ENCODE data around the gene ACSS1.

The ACSS1 gene

DNA sequence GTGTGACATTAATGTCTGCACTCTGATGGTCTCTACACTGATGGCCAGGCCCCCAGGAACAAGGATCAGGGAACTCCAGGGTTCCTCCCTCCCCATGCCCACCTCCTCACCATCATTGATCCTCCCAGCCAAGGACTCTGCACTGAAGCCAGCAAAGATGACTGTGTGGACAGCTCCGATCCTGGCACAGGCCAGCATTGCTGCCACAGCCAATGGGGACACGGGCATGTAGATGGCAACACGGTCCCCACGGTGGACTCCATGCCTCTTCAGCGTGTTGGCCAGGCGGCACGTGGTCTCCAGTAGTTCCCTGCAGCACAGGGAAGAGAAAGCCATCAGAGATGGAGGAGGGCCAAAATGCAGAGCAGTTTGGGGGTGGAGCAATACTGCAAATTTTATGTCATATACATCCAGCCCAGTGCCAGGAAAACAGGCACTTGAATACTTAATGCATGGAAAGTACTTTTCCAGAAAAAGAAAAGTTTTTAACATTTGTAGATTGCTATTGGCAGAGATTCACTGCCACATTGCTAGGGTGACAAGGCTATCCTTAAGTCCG, 27.2 kb downstream of the ACSS1 start:
- ATAC-seq: no peak

DNA sequence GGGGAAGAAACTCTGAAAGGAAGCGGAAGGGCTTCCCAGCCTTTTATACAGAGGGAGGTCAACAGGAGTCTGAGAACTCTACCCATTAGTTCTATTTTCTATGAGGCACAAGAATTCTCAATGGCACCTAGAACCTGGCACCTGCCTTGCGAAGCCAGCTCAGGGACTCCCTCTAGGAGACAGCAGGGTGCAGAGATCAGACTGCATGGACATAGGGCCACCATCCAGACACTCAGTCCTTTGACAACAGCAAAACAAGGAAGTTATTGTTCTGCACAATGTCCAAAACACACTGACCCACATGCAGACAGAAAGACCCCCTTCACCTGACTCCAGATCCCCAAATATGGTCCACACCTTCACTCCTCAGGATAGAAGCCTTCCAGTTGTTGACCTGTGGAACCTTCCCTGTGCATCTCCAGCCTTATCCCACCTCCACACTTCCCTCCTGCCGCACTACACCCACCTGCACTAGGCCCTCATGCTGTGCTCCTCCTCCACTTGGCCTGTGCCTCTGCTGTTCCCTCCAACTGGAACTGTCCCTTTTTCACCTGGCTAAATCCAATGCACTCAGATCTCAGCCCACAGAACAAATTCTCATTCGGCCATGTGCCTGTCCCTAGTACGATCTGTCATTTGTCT, 27.8 kb downstream of the ACSS1 start:
- no peak for ATAC-seq

DNA sequence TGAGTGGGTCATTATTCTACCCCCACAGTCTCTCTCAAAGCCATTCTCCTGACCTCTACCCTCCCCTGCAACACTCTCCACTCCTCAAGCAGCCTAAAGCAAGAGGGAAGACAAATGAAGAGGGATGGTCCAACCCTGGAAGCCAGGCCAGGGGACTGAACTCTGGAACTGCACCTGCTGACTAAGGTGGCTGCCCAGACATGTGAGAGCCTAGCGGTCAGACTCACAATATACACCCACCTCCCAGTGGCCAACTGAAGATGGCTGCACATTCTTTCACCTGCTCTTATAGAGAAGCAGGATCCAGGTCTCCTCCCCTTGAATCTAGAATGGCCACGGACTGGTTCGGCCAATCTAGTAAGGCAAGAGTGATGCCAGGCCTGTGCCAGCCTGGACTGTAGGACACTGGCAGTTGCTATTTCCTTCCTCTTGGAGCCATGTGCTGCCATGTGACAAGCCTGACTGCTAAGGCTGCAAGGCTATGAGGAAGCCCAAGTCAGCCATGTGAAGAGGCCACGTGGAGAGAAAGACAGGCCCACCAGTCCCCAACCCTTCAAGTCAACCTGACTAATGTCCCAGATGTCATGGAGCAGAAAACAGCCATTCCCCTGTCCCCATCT, 31.8 kb downstream of the ACSS1 start:
- no peak for ATAC-seq

DNA sequence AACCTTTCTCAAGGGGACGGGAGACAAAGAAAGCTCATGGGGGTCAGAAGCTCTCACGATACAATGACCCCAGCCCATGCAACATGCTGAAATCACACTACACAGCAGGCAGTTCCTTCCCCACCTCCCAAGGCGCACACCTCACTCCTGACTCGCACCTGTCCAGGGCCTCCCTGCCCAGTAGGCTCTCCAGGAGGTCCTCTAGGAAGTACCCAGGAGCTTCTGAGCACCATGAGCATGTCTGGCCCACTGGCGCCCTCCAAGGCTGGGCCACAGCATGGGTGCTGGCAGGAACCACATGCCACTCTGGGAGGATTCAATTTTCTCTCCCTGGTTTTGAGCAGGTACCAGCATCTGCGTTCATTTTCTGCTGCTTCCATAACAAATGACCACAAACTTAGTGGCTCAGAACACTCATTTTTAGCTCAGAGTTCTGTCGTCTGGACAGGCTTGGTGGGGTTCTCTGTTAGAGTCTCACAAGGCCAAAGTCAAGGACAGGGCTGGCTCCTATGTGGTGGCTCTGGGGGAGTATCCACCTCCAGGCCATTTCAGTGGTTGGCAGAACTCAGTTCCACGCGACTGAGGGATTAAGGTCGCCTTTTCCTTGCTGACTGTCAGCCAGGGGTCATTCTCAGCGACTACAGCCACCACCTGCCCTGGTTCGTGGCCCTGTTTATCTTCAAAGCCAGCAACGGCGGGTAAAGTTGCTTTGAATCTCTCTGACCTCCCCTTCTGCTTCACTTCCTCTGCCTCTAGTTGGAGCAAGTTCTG, 32.7 kb downstream of the ACSS1 start:
- ATAC-seq: no peak

DNA sequence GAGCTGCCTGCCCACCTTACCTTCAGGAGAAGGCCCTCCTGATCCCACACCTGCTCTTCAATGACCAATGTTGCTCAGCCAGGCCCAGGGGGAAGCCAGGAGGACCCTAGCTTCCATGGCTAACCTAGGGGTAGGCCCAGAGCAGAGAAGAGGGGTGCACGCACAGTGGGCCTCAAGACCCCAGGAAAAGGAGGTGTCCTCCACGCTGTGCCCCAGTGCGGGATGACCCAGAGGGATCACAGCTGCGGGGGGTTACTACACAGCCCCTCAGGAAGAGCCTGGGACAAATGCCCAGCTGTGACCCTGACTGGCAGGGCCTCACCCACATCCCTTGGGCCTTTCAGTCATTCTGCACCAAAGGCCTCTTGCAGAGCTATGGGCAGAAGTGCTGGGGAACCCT, 33.8 kb downstream of the ACSS1 start:
- no peak for ATAC-seq

DNA sequence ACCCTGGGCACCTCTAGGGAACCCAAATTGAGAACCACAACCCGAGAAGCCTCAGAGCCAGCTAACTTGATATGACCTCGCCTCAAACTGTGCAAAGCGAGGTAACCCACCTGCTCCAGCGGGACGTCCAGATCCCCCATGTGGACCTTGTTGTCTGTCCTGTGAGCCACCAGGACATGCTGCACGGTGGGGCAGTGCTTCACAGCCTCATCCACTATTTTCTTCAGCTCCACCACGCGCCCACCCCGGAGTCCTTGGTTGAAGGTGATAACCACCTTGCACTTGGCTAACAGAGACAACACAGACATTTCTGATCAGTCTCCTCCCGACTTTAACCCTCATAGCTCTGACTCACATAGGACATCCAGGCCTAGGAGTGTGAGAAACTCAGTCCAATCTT, 34.6 kb downstream of the ACSS1 start:
- ATAC-seq: no peak

DNA sequence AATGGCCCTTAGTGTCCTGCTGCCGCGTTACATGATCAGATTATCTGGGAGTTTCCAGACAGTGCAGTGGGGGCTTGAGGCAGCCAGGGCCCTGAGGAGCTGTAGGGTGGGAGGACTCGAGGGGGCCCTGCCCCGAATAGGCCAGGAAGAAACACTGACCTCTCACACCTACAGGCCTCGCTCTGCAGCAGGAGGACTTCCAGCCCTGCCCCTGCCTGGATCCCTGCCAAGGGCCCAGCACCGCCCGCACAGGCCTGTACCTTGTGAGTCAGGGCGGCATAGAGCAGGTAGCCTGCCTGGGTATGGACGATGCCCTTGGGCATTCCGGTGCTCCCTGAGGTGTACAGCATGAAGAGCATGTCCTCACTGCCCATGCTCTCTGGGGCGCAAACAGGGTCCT, 35.3 kb downstream of the ACSS1 start:
- no peak for ATAC-seq

DNA sequence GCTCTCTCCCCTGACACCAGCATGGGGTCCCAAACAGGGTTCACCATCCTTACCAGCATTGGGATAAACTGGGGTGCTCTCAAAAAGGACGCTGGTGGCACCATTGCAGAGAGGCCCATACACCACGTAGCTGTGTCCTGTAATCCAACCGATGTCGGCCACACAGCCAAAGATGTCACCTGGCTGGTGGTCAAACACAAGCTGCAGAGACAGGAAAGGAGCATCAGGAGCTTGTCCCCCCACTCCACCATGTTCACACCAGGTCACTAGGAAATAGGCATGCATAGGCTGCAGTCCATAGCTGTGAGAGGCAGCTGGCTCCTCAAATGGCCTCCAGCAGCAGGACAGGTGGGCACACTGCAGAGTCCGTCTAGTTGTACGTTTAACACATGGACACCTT, 36.6 kb downstream of the ACSS1 start:
- ATAC-seq: no peak

DNA sequence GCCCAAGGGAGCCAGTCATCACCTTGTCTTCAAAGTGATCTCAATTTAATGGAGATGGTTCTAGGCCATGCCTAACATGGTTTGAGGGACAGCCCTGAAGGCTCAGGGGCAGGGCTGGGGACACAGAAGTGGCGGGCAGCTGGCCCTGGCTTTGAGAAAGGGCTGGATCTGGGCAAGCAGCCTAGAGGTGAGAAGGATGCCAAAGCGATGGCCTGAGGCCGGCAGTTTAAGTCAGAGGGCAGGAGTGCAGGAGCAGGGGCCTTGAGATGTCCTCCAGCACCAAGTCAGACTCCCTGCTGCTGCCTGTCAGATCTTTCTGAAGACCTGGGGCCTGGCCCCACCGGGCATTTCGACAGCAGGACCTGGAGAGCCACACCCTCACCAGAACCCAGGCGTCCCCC, 37.0 kb downstream of the ACSS1 start:
- ATAC-seq: no peak

DNA sequence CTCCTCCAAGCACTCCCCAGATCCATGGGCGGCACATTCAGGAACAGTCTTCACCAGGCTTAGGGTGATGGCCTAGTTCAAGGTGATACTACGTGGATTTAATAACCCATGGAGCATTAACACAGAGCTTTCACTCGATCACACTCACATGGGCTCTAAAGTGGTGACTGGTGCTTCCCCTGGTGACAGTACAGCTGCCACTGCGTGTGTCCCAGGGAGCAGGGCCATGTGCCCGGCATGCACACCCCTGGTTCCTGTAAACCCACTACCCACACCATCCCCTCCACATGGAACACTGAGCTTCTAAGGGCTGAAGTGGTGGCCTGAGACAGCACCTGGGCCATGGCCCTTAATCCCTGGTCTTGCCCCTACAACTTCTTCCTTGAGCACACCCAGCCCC, 37.6 kb downstream of the ACSS1 start:
- ATAC-seq: no peak

DNA sequence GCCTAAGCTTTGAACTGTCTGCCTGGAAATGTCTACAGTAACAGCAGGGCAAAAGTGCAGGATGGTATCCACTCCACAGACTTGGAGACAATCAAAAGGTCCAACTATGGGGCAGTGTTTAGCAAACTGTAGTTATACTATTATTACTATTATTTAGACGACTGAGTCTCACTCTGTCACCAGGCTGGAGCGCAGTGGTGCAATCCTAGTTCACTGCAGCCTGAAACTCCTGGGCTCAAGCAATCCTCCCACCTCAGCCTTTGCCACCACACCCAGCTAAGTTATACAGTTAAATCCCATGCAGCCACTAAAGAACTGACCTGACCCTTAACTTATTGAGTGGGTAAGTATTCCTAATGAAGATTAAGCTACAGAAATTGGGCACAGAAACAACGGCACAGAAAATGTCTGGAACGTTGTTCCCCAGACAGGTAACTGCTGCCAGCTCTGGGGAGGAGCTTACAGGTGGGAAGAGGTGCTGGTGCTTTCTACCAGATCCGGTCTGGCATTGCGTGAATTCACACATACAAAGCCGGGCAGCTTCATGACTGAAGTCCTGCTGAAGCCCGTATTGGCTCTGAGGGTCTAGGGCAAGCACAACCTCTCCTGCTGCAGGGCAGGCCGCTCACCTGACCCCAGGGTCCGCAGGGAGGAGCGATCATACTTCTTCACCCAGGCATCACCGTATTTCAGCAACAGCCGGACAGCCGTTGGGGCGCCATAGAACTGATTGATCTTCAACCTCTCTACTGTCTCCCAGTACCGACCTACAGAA, 38.4 kb downstream of the ACSS1 start:
- no peak for ATAC-seq

DNA sequence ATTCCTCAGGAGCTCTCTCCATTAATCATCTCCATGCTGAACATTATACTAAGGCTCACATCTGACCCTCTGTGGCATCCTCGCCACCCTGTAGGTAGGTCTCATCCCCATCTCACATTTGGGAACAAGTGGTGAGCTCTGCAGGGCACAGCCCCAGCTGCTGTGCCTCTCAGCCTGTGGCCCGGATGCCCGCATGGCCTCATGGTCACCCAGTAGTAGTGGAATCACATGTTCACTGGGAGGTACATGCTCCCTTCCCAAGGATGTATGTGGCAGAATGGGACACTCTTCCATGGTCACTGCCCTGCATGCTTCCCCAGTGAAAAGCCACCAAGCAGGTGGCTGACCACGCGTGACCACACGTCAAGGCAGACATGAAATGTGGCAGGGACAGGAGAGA, 39.1 kb downstream of the ACSS1 start:
- ATAC-seq: no peak

DNA sequence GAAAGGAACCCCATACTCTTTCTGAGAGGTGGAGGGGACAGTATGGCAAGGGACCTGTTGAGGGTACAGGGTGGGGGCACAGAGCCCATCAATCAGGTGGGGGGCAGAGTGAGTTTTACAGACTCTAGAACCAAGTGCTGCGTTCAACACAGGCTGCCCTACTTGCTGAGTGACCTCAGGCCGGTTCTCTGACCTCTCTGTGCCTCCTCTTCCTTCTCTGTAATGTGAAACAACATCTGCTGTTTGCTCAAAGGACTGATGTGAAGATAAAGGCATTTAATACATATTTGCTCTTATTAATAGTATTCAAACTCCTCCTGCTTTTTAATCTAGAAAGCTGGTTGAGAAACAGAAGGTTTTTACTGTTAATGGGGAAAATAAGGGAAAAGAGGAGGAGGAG, 39.5 kb downstream of the ACSS1 start:
- no peak for ATAC-seq

DNA sequence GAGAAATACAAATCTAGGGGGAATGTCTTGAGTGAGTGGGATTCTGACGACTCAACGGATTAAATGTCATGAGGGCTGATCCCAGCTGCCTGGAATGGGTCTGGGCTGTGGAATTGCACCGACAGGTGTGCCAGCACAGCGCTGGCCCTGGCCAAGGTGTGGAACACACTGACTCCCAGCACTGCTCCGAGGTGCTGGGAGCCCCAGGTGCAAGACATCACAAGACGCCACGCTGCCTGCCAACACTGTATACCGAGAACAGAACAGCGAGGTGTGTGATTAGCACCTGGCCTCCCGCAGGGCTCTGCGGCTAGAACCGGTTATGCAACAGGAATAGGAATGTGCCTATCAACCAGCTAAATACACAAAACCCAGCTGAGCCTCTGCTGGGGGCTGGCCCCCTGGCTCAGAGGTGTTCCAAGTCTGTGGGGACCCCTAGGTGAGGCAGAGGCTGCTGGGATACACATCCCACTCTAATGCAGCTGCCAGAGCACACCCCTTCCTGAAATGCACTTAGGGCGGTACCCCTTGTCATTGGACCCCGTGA, 40.6 kb downstream of the ACSS1 start:
- ATAC-seq: no peak

DNA sequence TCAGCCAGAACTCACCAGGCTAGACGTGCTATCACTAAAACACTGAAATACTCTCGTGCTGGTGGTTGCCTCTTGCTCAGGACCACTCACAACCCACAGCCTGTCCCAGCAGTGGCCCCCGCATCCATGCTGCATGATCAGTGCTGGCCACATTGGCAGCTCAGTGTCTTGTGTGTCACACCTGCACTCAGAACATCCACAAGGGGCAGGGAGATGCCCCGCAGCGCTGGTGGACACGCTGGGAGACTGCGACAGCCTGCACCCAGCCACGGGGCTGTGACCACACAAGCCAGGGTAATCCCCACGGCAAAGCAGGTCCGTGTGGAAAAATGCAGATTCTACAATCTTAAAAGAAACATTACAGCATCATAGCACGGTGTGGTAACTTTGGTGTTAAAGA, 41.5 kb downstream of the ACSS1 start:
- ATAC-seq: no peak

DNA sequence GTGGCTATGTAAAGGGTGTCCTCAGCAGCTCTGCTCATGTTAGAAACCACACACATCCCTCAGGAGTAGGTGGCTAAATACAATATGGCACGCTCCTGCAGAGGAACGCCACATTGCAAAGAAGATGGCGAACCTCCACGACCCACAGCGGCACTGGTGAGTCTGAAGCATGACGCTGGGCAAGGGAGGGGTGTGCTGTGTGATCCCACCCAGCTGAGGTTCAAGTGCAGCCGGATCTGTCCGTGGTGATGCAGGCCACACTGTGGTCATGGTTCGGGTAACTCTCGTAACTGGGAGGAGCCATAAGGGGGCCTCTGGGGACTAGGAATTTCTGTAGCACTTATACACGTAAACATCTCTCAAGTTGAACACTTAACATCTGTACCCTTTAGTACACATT, 42.0 kb downstream of the ACSS1 start:
- ATAC-seq: no peak

DNA sequence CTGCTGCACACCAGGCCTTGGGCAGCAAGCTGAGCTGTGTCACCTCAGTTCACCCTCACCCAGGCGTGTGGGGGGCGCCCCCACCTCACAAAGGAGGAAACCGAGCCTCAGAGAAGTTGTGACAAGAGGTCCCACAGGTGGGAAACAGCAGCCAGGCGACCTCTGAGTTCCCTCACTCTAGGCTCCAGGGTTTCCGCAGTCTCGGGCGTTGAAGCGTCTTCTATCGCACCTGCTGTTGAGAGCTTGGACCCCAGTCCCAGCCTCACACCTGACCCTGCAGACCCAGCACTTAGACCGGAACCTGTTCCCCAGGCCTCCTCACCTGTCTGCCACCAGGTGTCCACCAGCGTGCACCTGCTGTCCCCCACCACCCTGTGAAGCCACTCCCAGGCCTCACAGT, 43.1 kb downstream of the ACSS1 start:
- no peak for ATAC-seq

DNA sequence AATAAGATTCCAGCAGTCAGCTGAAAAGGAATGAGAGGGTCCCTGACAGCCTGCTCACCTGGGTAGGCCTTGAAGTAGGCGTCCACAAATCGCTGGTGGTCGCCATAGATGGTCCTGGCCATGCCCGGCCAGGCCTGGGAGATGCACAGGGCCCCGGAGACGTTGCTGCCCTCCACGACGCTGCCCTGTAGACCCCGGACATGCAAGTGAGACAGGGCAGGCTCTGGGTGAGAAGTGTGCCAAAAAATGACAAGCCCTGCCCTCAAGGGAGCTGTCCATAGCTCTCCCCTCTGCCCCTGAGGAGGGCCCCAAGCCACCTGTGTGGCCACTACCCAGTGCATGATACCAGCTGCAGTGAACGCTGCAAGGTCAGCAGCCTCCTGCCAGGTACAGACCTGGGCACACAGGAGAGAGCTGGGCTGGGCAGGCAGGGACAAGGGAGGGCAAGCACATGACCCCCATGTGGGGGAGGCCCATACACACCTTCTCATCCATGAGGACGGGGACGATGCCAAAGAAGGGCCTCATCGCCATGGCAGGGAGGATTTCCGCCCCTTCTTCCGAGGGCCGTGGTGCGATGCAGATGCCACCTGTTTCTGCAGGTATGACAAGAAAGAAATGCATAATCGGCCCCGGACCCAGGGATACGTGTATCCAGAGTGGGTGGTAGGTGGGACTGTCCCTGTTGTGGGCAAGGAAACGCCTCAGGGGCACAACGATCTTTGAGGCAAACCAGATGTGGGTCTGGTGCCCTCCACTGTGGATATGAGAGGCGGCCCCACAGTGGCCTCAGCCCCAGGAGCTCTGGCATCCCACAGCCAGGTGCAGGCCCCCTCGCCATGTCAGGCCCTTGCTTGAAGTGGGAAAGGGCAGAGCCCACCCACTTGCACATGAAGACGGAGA, 44.2 kb downstream of the ACSS1 start:
- no peak for ATAC-seq

DNA sequence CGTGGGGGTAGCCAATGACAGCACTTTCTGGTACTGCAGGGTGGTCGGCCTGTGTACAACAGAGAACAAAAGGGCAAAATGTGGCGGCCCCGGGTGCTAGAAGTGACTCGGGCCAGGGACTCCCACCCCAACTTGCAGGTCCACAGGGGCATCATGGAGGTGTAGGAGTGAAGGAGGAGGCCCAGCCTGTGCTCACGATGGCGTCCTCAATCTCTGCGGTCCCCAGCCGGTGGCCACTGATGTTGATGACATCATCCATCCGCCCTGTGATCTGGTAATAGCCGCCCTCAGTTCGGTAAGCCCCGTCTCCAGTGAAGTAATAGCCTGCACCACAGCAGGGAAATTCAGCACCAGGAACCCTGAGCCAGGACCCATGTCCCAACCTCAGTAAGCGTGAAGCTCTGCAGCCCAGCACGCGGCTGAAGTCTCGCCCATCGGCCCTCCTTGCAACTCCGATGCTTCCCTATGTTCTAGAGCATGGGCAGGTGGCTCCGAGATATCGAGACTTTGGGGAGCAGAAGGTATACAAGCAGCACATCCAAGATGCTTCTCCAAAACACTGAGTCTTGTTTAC, 45.2 kb downstream of the ACSS1 start:
- ATAC-seq: no peak

DNA sequence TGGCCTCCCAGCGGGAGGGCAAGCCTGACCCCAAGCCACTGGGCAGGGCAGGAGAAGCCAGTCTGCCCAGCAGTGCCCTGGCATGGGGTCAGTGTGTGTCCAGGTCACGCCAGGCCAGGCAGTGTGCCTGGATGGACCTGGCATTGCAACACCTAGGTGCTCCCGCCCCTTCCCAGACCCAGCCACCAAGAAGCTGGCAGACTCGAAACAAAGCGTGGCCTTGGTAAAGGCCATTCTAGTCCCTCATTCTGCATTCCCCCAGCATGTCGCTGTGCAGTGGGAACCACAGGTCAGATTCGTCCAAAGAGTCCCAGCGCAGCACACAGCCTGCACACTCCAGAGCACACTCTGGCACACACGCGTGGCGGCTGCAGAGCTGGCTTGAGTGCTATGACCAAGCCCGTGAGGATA, 46.1 kb downstream of the ACSS1 start:
- ATAC-seq: no peak

DNA sequence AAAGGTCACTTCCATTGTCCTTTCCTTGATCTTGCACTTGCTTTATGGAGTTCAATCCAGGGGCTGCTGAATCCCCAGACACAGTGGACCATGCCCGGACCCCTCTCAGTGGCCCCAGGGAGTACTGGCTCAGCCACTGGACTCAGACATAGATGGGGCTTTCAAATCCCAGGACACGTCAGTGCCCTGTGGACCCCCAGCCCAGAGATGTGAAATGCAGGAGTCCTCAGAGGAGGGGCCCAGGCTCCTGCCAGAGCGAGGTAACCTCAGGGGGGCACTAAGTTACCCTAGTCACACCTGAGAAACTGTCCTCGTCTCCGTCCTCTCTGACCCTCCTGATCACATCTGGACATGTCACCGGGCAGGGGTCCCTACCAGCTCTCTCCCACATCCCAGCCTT, 46.7 kb downstream of the ACSS1 start:
- no peak for ATAC-seq
